OCI-LY7 (cell line): Measurements from ENCODE around the gene SLFN14. TPM values are rescaled to one million over a fixed set of nuclear protein-coding genes. Genes with fewer than 3 reads are reported as not detected.
"Not testable (repeated sequence)": the region's sequence is repeated elsewhere in the genome, so short reads cannot be mapped to it uniquely, and the experiment has no call there.

Source experiments
- BruUV-seq: library from RNA; stranded (reverse); fragments of 400-500 nt; replicated peaks from 2 replicates; lab custom pipeline; 2021; lab: Mats Ljungman, UMichigan
- CTCF ChIA-PET: fragments of 300-600 bp; sonication (Branson Sonifier 250); formaldehyde crosslinking; loops from one replicate; lab custom pipeline; 2022; ENCODE audit warnings: antibody characterized with exemption; ENCODE audit not compliant: unreplicated experiment; lab: Charles Lee
- POLR2A ChIA-PET: fragments of 300-600 bp; sonication (Branson Sonifier 250); formaldehyde crosslinking; loops from one replicate; lab custom pipeline; 2022; ENCODE audit warnings: antibody characterized with exemption; lab: Charles Lee
- DNase-seq: peaks from one replicate; pipeline ENCODE4 v3.0.0-alpha.2; 2015; ENCODE audit warnings: low spot score
- H2AFZ ChIP-seq: fragments of 200-600 bp; sonication (generic), shearing (Covaris generic); 2 replicates; pipeline ENCODE4 v1.6.1; 2014; ENCODE audit warnings: mild to moderate bottlenecking, antibody characterized with exemption, low read length, moderate library complexity
- H3K27ac ChIP-seq: fragments of 200-600 bp; sonication (generic); 2 replicates; pipeline ENCODE4 v1.5.1; 2014; ENCODE audit warnings: mixed run types, low read depth, mild to moderate bottlenecking, moderate library complexity, low read length, inconsistent platforms; ENCODE audit not compliant: poor library complexity, severe bottlenecking
- H3K36me3 ChIP-seq: fragments of 200-600 bp; sonication (generic); 2 replicates; pipeline ENCODE4 v1.6.1; 2014; ENCODE audit warnings: mild to moderate bottlenecking, antibody characterized with exemption, low read length, moderate library complexity, mixed read lengths; ENCODE audit not compliant: insufficient read depth
- H3K4me1 ChIP-seq: fragments of 200-600 bp; sonication (generic); 2 replicates; pipeline ENCODE4 v1.5.1; 2014; ENCODE audit warnings: mild to moderate bottlenecking, low read length; ENCODE audit not compliant: insufficient read depth, poor library complexity, severe bottlenecking
- H3K4me2 ChIP-seq: fragments of 200-600 bp; sonication (generic); 2 replicates; pipeline ENCODE4 v1.6.1; 2014; ENCODE audit warnings: mild to moderate bottlenecking, low read length
- H3K4me3 ChIP-seq: fragments of 200-600 bp; sonication (generic); 2 replicates; pipeline ENCODE4 v1.5.1; 2014; ENCODE audit warnings: mild to moderate bottlenecking, low read depth, low read length; ENCODE audit not compliant: poor library complexity, severe bottlenecking
- H3K79me2 ChIP-seq: fragments of 200-600 bp; sonication (generic); 2 replicates; pipeline ENCODE4 v1.6.1; 2016; ENCODE audit warnings: low read depth, mild to moderate bottlenecking, low read length, moderate library complexity, mixed read lengths; ENCODE audit not compliant: insufficient read depth
- H3K9me2 ChIP-seq: fragments of 200-600 bp; sonication (generic); 2 replicates; pipeline ENCODE4 v1.6.1; 2016; ENCODE audit warnings: mild to moderate bottlenecking, low read length, mixed read lengths; ENCODE audit not compliant: insufficient read depth
- H3K9me3 ChIP-seq: fragments of 200-600 bp; sonication (generic); 2 replicates; pipeline ENCODE4 v1.6.1; 2014; ENCODE audit warnings: mild to moderate bottlenecking, mixed run types, low read length, mixed read lengths
- H4K20me1 ChIP-seq: fragments of 200-600 bp; sonication (generic); 2 replicates; pipeline ENCODE4 v1.6.1; 2014; ENCODE audit warnings: mild to moderate bottlenecking, antibody characterized with exemption, low read length, moderate library complexity, mixed read lengths; ENCODE audit not compliant: insufficient read depth
- EZH2phosphoT487 ChIP-seq: fragments of 200-600 bp; sonication (generic); IDR thresholded peaks from 2 replicates; pipeline ENCODE4 v1.6.1; 2018; ENCODE audit warnings: low read depth, borderline replicate concordance, mild to moderate bottlenecking, mixed run types, antibody characterized with exemption, low read length, moderate library complexity, mixed read lengths
- intact Hi-C: fragments of 100-400 bp; cut with micrococcal nuclease; formaldehyde crosslinking; loops from one replicate; pipeline ENCODE4 v1.10.0; 2022; ENCODE audit not compliant: unreplicated experiment
- total RNA-seq, 2 experiments: library from RNA; depleted of rRNA in 1 of 2; stranded (reverse); fragments of >200 nt in 1 of 2; shearing (Covaris generic) in 1 of 2; gene quantifications; 2 replicates each; pipeline ENCODE4 v1.2.3, GENCODE V29; 2014 to 2022
- TF ChIP-seq, protein P1 (sequence below): fragments of 200-600 bp; sonication (generic); conservative IDR thresholded peaks from 2 replicates; pipeline ENCODE4 v1.5.1; 2014; ENCODE audit warnings: mild to moderate bottlenecking, antibody characterized with exemption, low read length, moderate library complexity, mixed read lengths

Gene SLFN14
- total RNA-seq, 2 experiments from 2014 or later = not detected

DNA sequence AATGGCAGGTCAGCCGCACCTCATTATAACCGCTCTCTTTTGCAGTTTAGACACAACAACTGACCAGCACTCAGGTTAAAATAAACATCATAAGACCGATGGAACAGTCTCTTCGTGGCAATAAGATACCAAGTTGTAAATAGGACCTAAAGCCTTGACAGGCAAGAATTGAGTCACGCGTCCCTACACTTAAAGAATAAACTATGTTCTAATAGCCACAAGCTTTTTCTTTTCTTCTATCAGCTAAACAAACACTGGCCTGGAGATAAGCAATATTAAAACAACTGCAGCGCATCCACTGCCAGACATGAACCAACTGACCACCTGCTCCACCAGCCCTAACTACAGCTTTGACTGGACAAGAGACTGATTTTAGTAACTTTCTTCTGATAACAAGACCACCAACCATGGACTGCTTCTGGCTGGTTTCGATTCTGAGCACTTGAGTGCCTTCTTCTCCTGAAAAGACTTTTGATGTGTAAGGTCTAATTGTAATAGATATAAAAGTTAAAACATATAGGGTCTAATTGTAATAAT is 40.6 kb downstream of the SLFN14 start:
- BruUV-seq = no TSS peak
- H3K4me1 ChIP-seq = no peaks in the 10 kb centered on the region

DNA sequence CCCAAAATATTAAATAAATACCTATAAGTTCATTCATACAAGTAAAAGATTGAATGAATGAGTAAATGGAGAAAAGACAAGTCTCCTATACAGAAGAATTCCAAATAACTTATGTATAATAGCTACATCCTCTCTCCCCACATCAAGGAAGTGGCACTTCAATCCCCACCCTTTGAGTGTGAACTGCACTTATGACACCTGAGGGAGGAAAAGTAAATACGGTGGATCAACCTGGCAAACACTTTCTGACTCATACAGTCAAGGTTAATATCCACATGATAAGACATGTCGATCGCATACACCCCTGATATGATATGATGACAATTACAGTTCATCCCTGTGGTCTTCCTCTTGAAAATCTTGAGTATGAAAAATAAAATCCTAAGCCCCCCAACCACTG is 41.2 kb downstream of the SLFN14 start:
- CTCF ChIA-PET = no interaction called here

More for the DNA sequence above, 40.6 kb downstream of the SLFN14 start:
- no peaks in the 10 kb centered on the region for H3K36me3 ChIP-seq
- no peak overlapping the region for H2AFZ ChIP-seq
- ChIA-PET CTCF (no interaction called here), POLR2A (no interaction called here)
- DNase-seq = no peak
- H3K79me2 ChIP-seq = no peaks in the 10 kb centered on the region
- no peak overlapping the region for H3K4me3 ChIP-seq
- TF ChIP-seq EZH2phosphoT487 = no peak
- TF ChIP-seq, protein P1, sequence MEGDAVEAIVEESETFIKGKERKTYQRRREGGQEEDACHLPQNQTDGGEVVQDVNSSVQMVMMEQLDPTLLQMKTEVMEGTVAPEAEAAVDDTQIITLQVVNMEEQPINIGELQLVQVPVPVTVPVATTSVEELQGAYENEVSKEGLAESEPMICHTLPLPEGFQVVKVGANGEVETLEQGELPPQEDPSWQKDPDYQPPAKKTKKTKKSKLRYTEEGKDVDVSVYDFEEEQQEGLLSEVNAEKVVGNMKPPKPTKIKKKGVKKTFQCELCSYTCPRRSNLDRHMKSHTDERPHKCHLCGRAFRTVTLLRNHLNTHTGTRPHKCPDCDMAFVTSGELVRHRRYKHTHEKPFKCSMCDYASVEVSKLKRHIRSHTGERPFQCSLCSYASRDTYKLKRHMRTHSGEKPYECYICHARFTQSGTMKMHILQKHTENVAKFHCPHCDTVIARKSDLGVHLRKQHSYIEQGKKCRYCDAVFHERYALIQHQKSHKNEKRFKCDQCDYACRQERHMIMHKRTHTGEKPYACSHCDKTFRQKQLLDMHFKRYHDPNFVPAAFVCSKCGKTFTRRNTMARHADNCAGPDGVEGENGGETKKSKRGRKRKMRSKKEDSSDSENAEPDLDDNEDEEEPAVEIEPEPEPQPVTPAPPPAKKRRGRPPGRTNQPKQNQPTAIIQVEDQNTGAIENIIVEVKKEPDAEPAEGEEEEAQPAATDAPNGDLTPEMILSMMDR = no peak
- H3K9me3 ChIP-seq = no peaks in the 10 kb centered on the region
- no peaks in the 10 kb centered on the region for H4K20me1 ChIP-seq
- no peak overlapping the region for H3K4me2 ChIP-seq
- no peaks in the 10 kb centered on the region for H3K9me2 ChIP-seq
- no peak overlapping the region for H3K27ac ChIP-seq
- intact Hi-C loops = no loop called here

DNA sequence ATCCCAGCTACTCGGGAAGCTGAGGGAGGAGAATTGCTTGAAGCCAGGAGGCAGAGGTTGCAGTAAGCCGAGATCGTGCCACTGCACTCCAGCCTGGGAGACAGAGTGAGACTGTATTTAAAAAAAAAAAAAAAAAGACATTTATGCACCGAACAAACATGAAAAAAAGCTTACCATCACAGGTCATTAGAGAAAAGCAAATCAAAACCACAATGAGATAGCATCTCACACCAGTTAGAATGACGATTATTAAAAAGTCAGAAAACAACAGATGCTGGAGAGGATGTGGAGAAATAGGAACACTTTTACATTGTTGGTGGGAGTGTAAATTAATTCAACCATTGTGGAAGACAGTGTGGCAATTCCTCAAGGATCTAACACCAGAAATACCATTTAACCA is 42.2 kb downstream of the SLFN14 start:
- H4K20me1 ChIP-seq, H3K9me2 ChIP-seq, CTCF ChIA-PET, H2AFZ ChIP-seq, H3K27ac ChIP-seq, H3K79me2 ChIP-seq, intact Hi-C loops, H3K4me1 ChIP-seq, POLR2A ChIA-PET, BruUV-seq, H3K9me3 ChIP-seq, H3K36me3 ChIP-seq, DNase-seq, H3K4me2 ChIP-seq, H3K4me3 ChIP-seq: not testable (repeated sequence)

More for the DNA sequence above, 41.2 kb downstream of the SLFN14 start:
- Histone ChIP-seq H3K9me3 (no peaks in the 10 kb centered on the region), H2AFZ (no peak overlapping the region), H3K4me3 (no peak overlapping the region), H3K4me2 (no peak overlapping the region), H3K9me2 (no peaks in the 10 kb centered on the region), H3K36me3 (no peaks in the 10 kb centered on the region), H3K79me2 (no peaks in the 10 kb centered on the region), H4K20me1 (no peaks in the 10 kb centered on the region), H3K4me1 (no peaks in the 10 kb centered on the region), H3K27ac (no peak overlapping the region)
- POLR2A ChIA-PET = no interaction called here
- no TSS peak for BruUV-seq
- intact Hi-C loops = no loop called here
- DNase-seq = no peak
- TF ChIP-seq, protein P1 = no peak
- TF ChIP-seq EZH2phosphoT487 = no peak
